GM18519 (cell line): ENCODE data around the gene HTRA3.

Source experiments
- ATAC-seq: cut with Tn5 transposase; IDR thresholded peaks from one replicate; pipeline ENCODE4 v1.9.1; 2021; ENCODE audit warnings: mild to moderate bottlenecking, moderate library complexity; ENCODE audit not compliant: unreplicated experiment, low FRiP score

Gene HTRA3

GRCh38 chr4:8351931-8352367, 82.4 kb downstream of the HTRA3 start:
- no peak for ATAC-seq

GRCh38 chr4:8352368-8353157, 83.0 kb downstream of the HTRA3 start:
- ATAC-seq = no peak

GRCh38 chr4:8353158-8353669, 83.7 kb downstream of the HTRA3 start:
- no peak for ATAC-seq

- no peak for ATAC-seq
These were observed 84.4 kb downstream of the HTRA3 start for GRCh38 chr4:8353912-8354453.

- ATAC-seq = no peak
These were observed 85.8 kb downstream of the HTRA3 start for GRCh38 chr4:8355306-8355705.

GRCh38 chr4:8355864-8356565, 86.5 kb downstream of the HTRA3 start:
- no peak for ATAC-seq
